Right lobe of liver (tissue), 4 donors: ENCODE data around the gene DPP7.

Experiments
- CTCF ChIP-seq, 4 donors: fragments of 200-600 bp in 3 of 4; fragments of 450-650 bp in 1 of 4; IDR thresholded peaks; one replicate each; pipeline versions ENCODE4 v1.5.1 to v1.8.0; 2016 to 2022; ENCODE audit warnings: antibody characterized with exemption in 4 of 4, mild to moderate bottlenecking in 2 of 4
- POLR2A ChIP-seq: fragments of 450-650 bp; IDR thresholded peaks from one replicate; pipeline ENCODE4 v1.6.1; 2017; ENCODE audit warnings: antibody characterized with exemption, mild to moderate bottlenecking
- donor health status: DM: no; HTN: no; CAD: no.
- donor health status: DM: no; HTN: no; CAD: no.
- donor health status: DM: no; HTN: yes; CAD: no.

DNA sequence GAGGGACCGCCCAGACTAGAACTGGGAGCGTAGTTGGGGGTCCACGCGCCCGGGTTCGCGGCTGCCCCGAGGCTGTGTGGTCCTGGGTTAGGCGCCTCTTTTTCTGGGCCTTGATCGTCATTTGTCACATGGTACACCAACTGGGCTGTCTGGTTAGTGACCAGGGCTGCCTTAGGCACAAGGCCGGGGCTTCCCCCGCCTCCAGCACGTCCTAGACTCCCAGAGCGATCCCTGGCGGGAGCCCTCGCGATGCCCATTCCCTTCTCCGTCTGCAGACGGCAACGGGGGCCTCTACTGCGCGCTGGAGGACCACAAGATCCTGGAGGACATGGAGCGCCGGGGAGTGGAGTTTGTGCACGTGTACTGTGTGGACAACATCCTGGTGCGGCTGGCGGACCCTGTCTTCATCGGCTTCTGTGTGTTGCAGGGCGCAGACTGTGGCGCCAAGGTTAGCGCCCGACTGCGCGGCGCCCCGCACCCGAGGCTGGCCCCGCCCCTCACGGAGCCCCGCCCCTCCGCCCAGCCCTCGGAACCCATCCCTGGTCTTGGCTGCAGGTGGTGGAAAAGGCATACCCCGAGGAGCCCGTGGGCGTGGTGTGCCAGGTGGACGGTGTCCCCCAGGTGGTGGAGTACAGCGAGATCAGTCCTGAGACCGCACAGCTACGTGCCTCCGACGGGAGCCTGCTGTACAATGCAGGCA lies 35.7 kb downstream of the DPP7 start:
- TF ChIP-seq CTCF (IDR thresholded peaks at IDR 0.05) (no peak), POLR2A (no peak)
